H1 (cell line): ENCODE data around the gene ASPA. TPM values are rescaled to one million over a fixed set of nuclear protein-coding genes. Genes with fewer than 3 reads are reported as not detected.

Experiments
- BACH1 ChIP-seq: IDR thresholded peaks from 2 replicates; pipeline ENCODE4 v1.6.1; 2012; ENCODE audit warnings: low read length, improper control_type of control experiment
- CBX5 ChIP-seq: fragments of 300-800, 300-1000 bp; sonication (generic); IDR thresholded peaks from 2 replicates; pipeline ENCODE4 v1.7.1; 2016; ENCODE audit warnings: antibody characterized with exemption, low read length, low read depth
- CEBPB ChIP-seq: IDR thresholded peaks from 2 replicates; pipeline ENCODE4 v1.6.1; 2012; ENCODE audit warnings: low read depth, low read length
- CHD1 ChIP-seq: IDR thresholded peaks from 2 replicates; pipeline ENCODE4 v1.6.1; 2012; ENCODE audit warnings: low read depth, low read length, improper control_type of control experiment
- CHD7 ChIP-seq: fragments of 300-600 bp; sonication (generic); IDR thresholded peaks from 2 replicates; pipeline ENCODE4 v1.7.1; 2012; ENCODE audit warnings: low read length, moderate library complexity, mild to moderate bottlenecking, inconsistent platforms; ENCODE audit not compliant: insufficient replicate concordance
- CREB1 ChIP-seq: IDR thresholded peaks from 2 replicates; pipeline ENCODE4 v1.6.1; 2012; ENCODE audit warnings: inconsistent platforms
- CTBP2 ChIP-seq: IDR thresholded peaks from 2 replicates; pipeline ENCODE4 v1.7.0; 2011; ENCODE audit warnings: borderline replicate concordance, mild to moderate bottlenecking, moderate library complexity, mixed read lengths, low read length; ENCODE audit not compliant: insufficient read depth, insufficient read length
- NRF1 ChIP-seq: IDR thresholded peaks from 2 replicates; pipeline ENCODE4 v1.6.1; 2011; ENCODE audit warnings: mild to moderate bottlenecking, low read depth, low read length, improper control_type of control experiment
- RAD21 ChIP-seq, 2 experiments: IDR thresholded peaks in 1 of 2; conservative IDR thresholded peaks in 1 of 2; 2 replicates each; pipeline ENCODE4 v1.6.1; 2011; ENCODE audit warnings: low read depth in 2 of 2, low read length in 2 of 2, improper control_type of control experiment in 1 of 2, inconsistent platforms in 1 of 2, mild to moderate bottlenecking in 1 of 2, moderate library complexity in 1 of 2
- SIRT6 ChIP-seq: IDR thresholded peaks from one replicate; pipeline ENCODE4 v1.7.1; 2012; ENCODE audit warnings: low read length, inconsistent platforms
- YY1 ChIP-seq: IDR thresholded peaks from 2 replicates; pipeline ENCODE4 v1.6.1; 2011; ENCODE audit warnings: low read depth, mild to moderate bottlenecking, low read length
- polyA plus RNA-seq, 7 experiments: library from polyadenylated mRNA; depleted of rRNA in 3 of 7; stranded (reverse) in 5 of 7; unstranded in 2 of 7; fragments of >200 nt in 5 of 7; fragments of 200-250 nt in 2 of 7; gene quantifications; 1 replicate in 5 of 7; 2 replicates in 1 of 7; 4 replicates in 1 of 7; pipeline versions ENCODE4 v1.2.1 to v1.2.3, GENCODE V29; 2011 to 2013; ENCODE audit warnings: missing spikeins in 2 of 7, mixed read lengths in 2 of 7
- total RNA-seq: library from RNA; stranded (reverse); fragmentation: NEBNext Ultra II Directional; extraction: Animal tissue kit (Norgen Biotek cat#: 25700); gene quantifications from 2 replicates; pipeline ENCODE4 v1.2.1, GENCODE V29; 2021

The ASPA gene
- total and polyA plus RNA-seq, 2 of the 8 experiments (the other 6 are each of a cell fraction or from before 2014, with no cell fraction given) = 0.03 TPM; not detected in 1

- TF ChIP-seq CHD7 = no peak
- no peak for TF ChIP-seq NRF1
- no peak for TF ChIP-seq SIRT6
- no peak for TF ChIP-seq YY1
- no peak for TF ChIP-seq CBX5
- peak; percentile 77 for TF ChIP-seq CREB1
- no peak for TF ChIP-seq BACH1
- peak; percentile 66 to 78 for TF ChIP-seq RAD21 (IDR thresholded peaks at IDR 0.05 in 1 of 2, conservative IDR thresholded peaks at IDR 0.05 in 1 of 2; ENCODE audit: low read depth in 2 of 2, low read length in 2 of 2)
- no peak for TF ChIP-seq CTBP2
- no peak for TF ChIP-seq CHD1
- TF ChIP-seq CEBPB = no peak
These were observed 59.6 kb downstream of the ASPA start (continued) for GRCh38 chr17:3535253-3535995.
